ENCODE results near the gene HTATSF1. TPM values are rescaled to one million over a fixed set of nuclear protein-coding genes. Genes with fewer than 3 reads are reported as not detected.

Gene HTATSF1
- polyA plus RNA-seq, 1 donor (not counting 4 experiments of a cell fraction or from before 2014, with no cell fraction given): 3.1 TPM

DNA sequence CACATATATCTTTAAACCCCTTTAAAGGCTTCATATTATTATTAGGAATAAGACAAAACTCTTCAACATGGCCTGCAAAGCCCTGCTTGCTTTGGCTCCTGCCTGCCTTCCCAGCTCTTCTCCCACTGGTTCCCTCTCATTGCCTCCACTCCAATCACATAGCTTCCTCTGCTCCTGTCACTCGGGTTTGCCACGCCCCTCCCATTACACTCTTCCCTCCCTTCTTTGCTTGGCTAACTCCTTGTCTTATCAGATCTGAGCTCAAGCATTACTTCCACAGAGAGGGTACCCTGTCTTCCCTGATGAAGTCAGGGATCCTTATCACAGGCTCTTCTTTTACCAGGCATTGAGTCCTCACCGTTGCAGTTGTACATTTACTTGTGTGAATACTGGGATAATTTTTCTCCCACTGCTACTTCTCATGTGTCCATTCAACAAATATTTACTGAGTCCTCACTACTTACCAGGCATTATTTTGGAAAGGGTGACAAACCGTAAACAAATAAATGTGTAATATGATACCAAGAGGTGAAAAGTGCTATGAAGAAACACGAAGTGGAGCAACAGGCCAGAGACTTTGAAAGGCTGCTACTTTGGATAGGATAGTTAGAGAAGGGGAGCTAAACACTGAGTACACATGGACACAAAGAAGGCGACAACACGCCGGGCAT lies 31.4 kb downstream of the HTATSF1 start:
- peaks cover 11% of the 10 kb centered on the region for H3K4me1 ChIP-seq (ENCODE audit: control insufficient read depth, extremely low read depth, insufficient read depth, low read length)

DNA sequence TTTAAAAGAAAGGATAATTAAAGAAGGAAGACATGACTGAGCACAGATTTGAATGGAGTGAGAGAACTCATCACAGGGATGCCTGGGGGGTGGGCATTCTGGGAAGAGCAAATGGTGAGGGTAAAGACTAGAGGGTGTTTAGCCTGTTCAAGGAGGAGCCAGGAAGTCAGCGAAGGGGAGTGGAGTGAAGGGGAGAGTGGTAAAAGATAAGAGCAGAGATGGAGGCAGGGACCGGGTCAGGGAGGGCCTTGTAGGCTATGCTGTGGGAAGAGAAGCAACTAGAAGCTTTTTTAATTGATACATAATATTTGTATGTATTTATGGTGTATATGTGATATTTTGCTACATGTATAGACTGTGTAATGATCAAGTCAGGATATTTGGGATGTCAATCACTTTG lies 32.4 kb downstream of the HTATSF1 start:
- Histone ChIP-seq H3K36me3 (ENCODE audit: control insufficient read depth in 2 of 2, extremely low read depth in 1 of 2, insufficient read depth in 2 of 2, low read length in 2 of 2) (no peaks in the 10 kb centered on the region), H3K9ac (ENCODE audit: control insufficient read depth, extremely low read depth, insufficient read depth, low read length) (no peak overlapping the region), H3K9me1 (ENCODE audit: control insufficient read depth, extremely low read depth, insufficient read depth, low read length) (no peaks in the 10 kb centered on the region), H3K4me1 (ENCODE audit: control insufficient read depth, extremely low read depth, insufficient read depth, low read length) (peaks cover 11% of the 10 kb centered on the region), H3K4me2 (ENCODE audit: control insufficient read depth, extremely low read depth, insufficient read depth, low read depth, low read length) (no peak overlapping the region), H2AFZ (ENCODE audit: control insufficient read depth, low read length) (no peak overlapping the region), H3K27me3 (ENCODE audit: control insufficient read depth, extremely low read depth, insufficient read depth, low read length) (no peaks in the 10 kb centered on the region), H4K20me1 (ENCODE audit: control insufficient read depth, extremely low read depth, insufficient read depth, low read length) (no peaks in the 10 kb centered on the region), H3K27ac (ENCODE audit: control insufficient read depth, insufficient read depth, low read length) (no peak overlapping the region), H3K4me3 (ENCODE audit: control insufficient read depth in 2 of 3, extremely low read depth in 1 of 3, insufficient read depth in 2 of 3, low read depth in 1 of 3, low read length in 3 of 3) (no peak overlapping the region), H3K9me3 (ENCODE audit: control insufficient read depth, low read depth, low read length) (no peaks in the 10 kb centered on the region), H3K79me2 (ENCODE audit: control insufficient read depth, insufficient read depth, low read length) (no peaks in the 10 kb centered on the region)
- TF ChIP-seq, protein P1, sequence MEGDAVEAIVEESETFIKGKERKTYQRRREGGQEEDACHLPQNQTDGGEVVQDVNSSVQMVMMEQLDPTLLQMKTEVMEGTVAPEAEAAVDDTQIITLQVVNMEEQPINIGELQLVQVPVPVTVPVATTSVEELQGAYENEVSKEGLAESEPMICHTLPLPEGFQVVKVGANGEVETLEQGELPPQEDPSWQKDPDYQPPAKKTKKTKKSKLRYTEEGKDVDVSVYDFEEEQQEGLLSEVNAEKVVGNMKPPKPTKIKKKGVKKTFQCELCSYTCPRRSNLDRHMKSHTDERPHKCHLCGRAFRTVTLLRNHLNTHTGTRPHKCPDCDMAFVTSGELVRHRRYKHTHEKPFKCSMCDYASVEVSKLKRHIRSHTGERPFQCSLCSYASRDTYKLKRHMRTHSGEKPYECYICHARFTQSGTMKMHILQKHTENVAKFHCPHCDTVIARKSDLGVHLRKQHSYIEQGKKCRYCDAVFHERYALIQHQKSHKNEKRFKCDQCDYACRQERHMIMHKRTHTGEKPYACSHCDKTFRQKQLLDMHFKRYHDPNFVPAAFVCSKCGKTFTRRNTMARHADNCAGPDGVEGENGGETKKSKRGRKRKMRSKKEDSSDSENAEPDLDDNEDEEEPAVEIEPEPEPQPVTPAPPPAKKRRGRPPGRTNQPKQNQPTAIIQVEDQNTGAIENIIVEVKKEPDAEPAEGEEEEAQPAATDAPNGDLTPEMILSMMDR (optimal IDR thresholded peaks at IDR 0.05 in 1 of 3, IDR thresholded peaks at IDR 0.05 in 1 of 3, conservative IDR thresholded peaks at IDR 0.05 in 1 of 3; ENCODE audit: extremely low read depth in 1 of 3, insufficient read depth in 2 of 3, low read length in 3 of 3): no peak
- no peak for TF ChIP-seq EZH2 (IDR thresholded peaks at IDR 0.05; ENCODE audit: low read length)
- FAIRE-seq: no peak
- dilution Hi-C loops (cut with MboI; ENCODE audit: extremely low pct_ligation_motif_present, low sequenced_read_pairs): no loop called here
- no peak for DNase-seq (ENCODE audit: low read depth, low spot score)

More for the DNA sequence above, 31.4 kb downstream of the HTATSF1 start:
- no peak for FAIRE-seq
- H3K9me3 ChIP-seq (ENCODE audit: control insufficient read depth, low read depth, low read length): no peaks in the 10 kb centered on the region
- H3K79me2 ChIP-seq (ENCODE audit: control insufficient read depth, insufficient read depth, low read length): no peaks in the 10 kb centered on the region
- H3K9ac ChIP-seq (ENCODE audit: control insufficient read depth, extremely low read depth, insufficient read depth, low read length): no peak overlapping the region
- H3K4me3 ChIP-seq (ENCODE audit: control insufficient read depth in 2 of 3, extremely low read depth in 1 of 3, insufficient read depth in 2 of 3, low read depth in 1 of 3, low read length in 3 of 3): no peak overlapping the region
- H3K36me3 ChIP-seq (ENCODE audit: control insufficient read depth in 2 of 2, extremely low read depth in 1 of 2, insufficient read depth in 2 of 2, low read length in 2 of 2): no peaks in the 10 kb centered on the region
- DNase-seq (ENCODE audit: low read depth, low spot score): no peak
- no peaks in the 10 kb centered on the region for H3K27me3 ChIP-seq (ENCODE audit: control insufficient read depth, extremely low read depth, insufficient read depth, low read length)
- no peaks in the 10 kb centered on the region for H4K20me1 ChIP-seq (ENCODE audit: control insufficient read depth, extremely low read depth, insufficient read depth, low read length)
- no peak for TF ChIP-seq EZH2 (IDR thresholded peaks at IDR 0.05; ENCODE audit: low read length)
- TF ChIP-seq, protein P1 (optimal IDR thresholded peaks at IDR 0.05 in 1 of 3, IDR thresholded peaks at IDR 0.05 in 1 of 3, conservative IDR thresholded peaks at IDR 0.05 in 1 of 3; ENCODE audit: extremely low read depth in 1 of 3, insufficient read depth in 2 of 3, low read length in 3 of 3): no peak
- no peak overlapping the region for H3K4me2 ChIP-seq (ENCODE audit: control insufficient read depth, extremely low read depth, insufficient read depth, low read depth, low read length)
- dilution Hi-C loops (cut with MboI; ENCODE audit: extremely low pct_ligation_motif_present, low sequenced_read_pairs): no loop called here
- H2AFZ ChIP-seq (ENCODE audit: control insufficient read depth, low read length): no peak overlapping the region
- no peaks in the 10 kb centered on the region for H3K9me1 ChIP-seq (ENCODE audit: control insufficient read depth, extremely low read depth, insufficient read depth, low read length)
- H3K27ac ChIP-seq (ENCODE audit: control insufficient read depth, insufficient read depth, low read length): no peak overlapping the region
